IMR-90 (cell line): ENCODE measurements around the gene MRPL54. TPM values are rescaled to one million over a fixed set of nuclear protein-coding genes. Genes with fewer than 3 reads are reported as not detected.

Experiments
- ATAC-seq: fragments of 200-7000 bp; cut with Tn5 transposase; 2 replicates; pipeline ENCODE4 v1.9.1; 2020; ENCODE audit warnings: low read depth, mild to moderate bottlenecking, moderate library complexity
- BruUV-seq: library from RNA; stranded (reverse); fragments of 400-500 nt; replicated peaks from 2 replicates; lab custom pipeline; 2021; lab: Mats Ljungman, UMichigan
- CTCF ChIA-PET: fragments of 300-600 bp; formaldehyde crosslinking; extraction: SDS; loops from one replicate; lab custom pipeline; 2021; ENCODE audit warnings: antibody characterized with exemption; lab: Yijun Ruan, JAX
- POLR2A ChIA-PET: fragments of 300-600 bp; sonication (Branson Sonifier 250); formaldehyde crosslinking; loops from one replicate; lab custom pipeline; 2022; ENCODE audit warnings: antibody characterized with exemption; ENCODE audit not compliant: unreplicated experiment; lab: Charles Lee
- DNase-seq: peaks from one replicate; pipeline ENCODE4 v3.0.0; 2013
- H2AFZ ChIP-seq: replicated peaks from 2 replicates; pipeline ENCODE3; 2013; ENCODE audit warnings: low read length, mild to moderate bottlenecking; ENCODE audit not compliant: poor library complexity
- H2AK5ac ChIP-seq: 2 replicates; pipeline ENCODE4 v1.6.1; 2013; ENCODE audit warnings: low read depth, low read length, inconsistent platforms
- H2AK9ac ChIP-seq: replicated peaks from 2 replicates; pipeline ENCODE3; 2013; ENCODE audit warnings: mild to moderate bottlenecking, low read depth, low read length, moderate library complexity; ENCODE audit not compliant: poor library complexity
- H2BK120ac ChIP-seq: 2 replicates; pipeline ENCODE4 v1.6.1; 2013; ENCODE audit warnings: low read depth, low read length, inconsistent platforms
- H2BK15ac ChIP-seq: 3 replicates; pipeline ENCODE4 v1.6.1; 2013; ENCODE audit warnings: low read depth, low read length, inconsistent platforms
- H2BK20ac ChIP-seq: 2 replicates; pipeline ENCODE4 v1.6.1; 2013; ENCODE audit warnings: low read depth, mild to moderate bottlenecking, inconsistent platforms, low read length, moderate library complexity
- H2BK5ac ChIP-seq: 2 replicates; pipeline ENCODE4 v1.6.1; 2013; ENCODE audit warnings: mild to moderate bottlenecking, low read depth, low read length, inconsistent platforms; ENCODE audit not compliant: poor library complexity, severe bottlenecking
- H3K14ac ChIP-seq: replicated peaks from 2 replicates; pipeline ENCODE4 v1.6.1; 2013; ENCODE audit warnings: low read depth, low read length, inconsistent platforms
- H3K18ac ChIP-seq: 2 replicates; pipeline ENCODE4 v1.6.1; 2013; ENCODE audit warnings: low read depth, low read length, control low read depth
- H3K23ac ChIP-seq: 2 replicates; pipeline ENCODE4 v1.6.1; 2013; ENCODE audit warnings: low read depth, low read length, inconsistent platforms
- H3K27ac ChIP-seq: 2 replicates; pipeline ENCODE4 v1.5.1; 2013; ENCODE audit warnings: mild to moderate bottlenecking, control low read depth, low read length; ENCODE audit not compliant: insufficient read depth
- H3K27me3 ChIP-seq: 2 replicates; pipeline ENCODE4 v1.6.1; 2013; ENCODE audit warnings: low read length; ENCODE audit not compliant: control insufficient read depth, insufficient read depth
- H3K36me3 ChIP-seq: 2 replicates; pipeline ENCODE4 v1.6.1; 2013; ENCODE audit warnings: low read length, mixed read lengths; ENCODE audit not compliant: control insufficient read depth, insufficient read depth
- H3K4ac ChIP-seq: 2 replicates; pipeline ENCODE4 v1.6.1; 2013; ENCODE audit warnings: low read depth, low read length, inconsistent platforms
- H3K4me1 ChIP-seq: 2 replicates; pipeline ENCODE4 v1.6.1; 2013; ENCODE audit warnings: low read length, mixed read lengths; ENCODE audit not compliant: control insufficient read depth, insufficient read depth
- H3K4me2 ChIP-seq: 2 replicates; pipeline ENCODE4 v1.6.1; 2013; ENCODE audit warnings: low read depth, mild to moderate bottlenecking, control low read depth, low read length, moderate library complexity
- H3K4me3 ChIP-seq: 2 replicates; pipeline ENCODE4 v1.5.1; 2013; ENCODE audit warnings: low read depth, mild to moderate bottlenecking, control low read depth, low read length, moderate library complexity; ENCODE audit not compliant: insufficient read depth
- H3K56ac ChIP-seq: 2 replicates; pipeline ENCODE4 v1.6.1; 2013; ENCODE audit warnings: low read length, inconsistent platforms; ENCODE audit not compliant: insufficient read depth; ENCODE audit errors: extremely low read depth
- H3K79me1 ChIP-seq, 2 experiments: 2 replicates each; pipeline ENCODE4 v1.6.1; 2013; ENCODE audit warnings: low read length in 2 of 2, inconsistent platforms in 1 of 2, low read depth in 1 of 2
- H3K9ac ChIP-seq: 2 replicates; pipeline ENCODE4 v1.6.1; 2013; ENCODE audit warnings: low read depth, low read length, control low read depth
- H3K9me1 ChIP-seq: 2 replicates; pipeline ENCODE4 v1.6.1; 2013; ENCODE audit warnings: low read length, inconsistent platforms; ENCODE audit not compliant: insufficient read depth
- H3K9me3 ChIP-seq: 2 replicates; pipeline ENCODE4 v1.6.1; 2013; ENCODE audit warnings: low read length; ENCODE audit not compliant: control insufficient read depth, insufficient read depth
- H4K20me1 ChIP-seq: 2 replicates; pipeline ENCODE4 v1.6.1; 2013; ENCODE audit warnings: low read length, inconsistent platforms; ENCODE audit not compliant: insufficient read depth
- H4K5ac ChIP-seq: 2 replicates; pipeline ENCODE4 v1.6.1; 2013; ENCODE audit warnings: mild to moderate bottlenecking, low read depth, low read length, control low read depth
- H4K8ac ChIP-seq, 2 experiments: 2 replicates each; pipeline ENCODE4 v1.6.1; 2013; ENCODE audit warnings: low read depth in 2 of 2, low read length in 2 of 2, control low read depth in 1 of 2, inconsistent platforms in 1 of 2
- H4K91ac ChIP-seq: 2 replicates; pipeline ENCODE4 v1.6.1; 2013; ENCODE audit warnings: low read depth, low read length, inconsistent platforms; ENCODE audit not compliant: insufficient read depth
- BHLHE40 ChIP-seq: fragments of 150-350 bp; IDR thresholded peaks from 2 replicates; pipeline ENCODE4 v1.6.1; 2016; ENCODE audit warnings: mild to moderate bottlenecking, low read depth, low read length
- CEBPB ChIP-seq: IDR thresholded peaks from 2 replicates; pipeline ENCODE4 v1.6.1; 2012; ENCODE audit warnings: low read depth, low read length, improper control_type of control experiment
- CTCF ChIP-seq: conservative IDR thresholded peaks from 2 replicates; pipeline ENCODE4 v1.5.1; 2012; ENCODE audit warnings: mild to moderate bottlenecking, low read depth, low read length, improper control_type of control experiment
- ELK1 ChIP-seq: fragments of 150-350 bp; IDR thresholded peaks from 2 replicates; pipeline ENCODE4 v1.6.1; 2016; ENCODE audit warnings: low read depth, mild to moderate bottlenecking, low read length, moderate library complexity, borderline replicate concordance
- FOS ChIP-seq: fragments of 150-350 bp; IDR thresholded peaks from 2 replicates; pipeline ENCODE4 v1.6.1; 2016; ENCODE audit warnings: low read depth, low read length
- MAFK ChIP-seq: IDR thresholded peaks from 2 replicates; pipeline ENCODE4 v1.6.1; 2012; ENCODE audit warnings: low read depth, low read length, improper control_type of control experiment
- MAZ ChIP-seq: IDR thresholded peaks from 2 replicates; pipeline ENCODE4 v1.6.1; 2012; ENCODE audit warnings: low read depth, mild to moderate bottlenecking, low read length, improper control_type of control experiment, moderate library complexity, borderline replicate concordance
- MXI1 ChIP-seq: IDR thresholded peaks from 2 replicates; pipeline ENCODE4 v1.6.1; 2012; ENCODE audit warnings: low read depth, mild to moderate bottlenecking, low read length, moderate library complexity, borderline replicate concordance
- NFE2L2 ChIP-seq: fragments of 150-350 bp; IDR thresholded peaks from 2 replicates; pipeline ENCODE4 v1.6.1; 2016; ENCODE audit warnings: low read depth, mild to moderate bottlenecking, low read length
- POLR2A ChIP-seq: IDR thresholded peaks from 2 replicates; pipeline ENCODE4 v1.6.1; 2012; ENCODE audit warnings: mild to moderate bottlenecking, low read depth, low read length
- RAD21 ChIP-seq: IDR thresholded peaks from 2 replicates; pipeline ENCODE4 v1.6.1; 2012; ENCODE audit warnings: low read length, improper control_type of control experiment
- RCOR1 ChIP-seq: IDR thresholded peaks from 2 replicates; pipeline ENCODE4 v1.6.1; 2012; ENCODE audit warnings: mild to moderate bottlenecking, low read length, improper control_type of control experiment; ENCODE audit not compliant: insufficient replicate concordance
- RFX5 ChIP-seq: IDR thresholded peaks from 2 replicates; pipeline ENCODE4 v1.8.0; 2012; ENCODE audit warnings: low read depth, mild to moderate bottlenecking, low read length, moderate library complexity
- SMC3 ChIP-seq: fragments of 150-350 bp; IDR thresholded peaks from 2 replicates; pipeline ENCODE4 v1.6.1; 2016; ENCODE audit warnings: low read depth, mild to moderate bottlenecking, antibody characterized with exemption, low read length, moderate library complexity
- WGBS, 2 experiments: methylation state at CpG; one replicate each; pipeline versions ENCODE4 v1.1.5 to v1.1.7; 2013; ENCODE audit warnings: missing lambda C conversion rate in 2 of 2; ENCODE audit not compliant: insufficient read length in 1 of 2; ENCODE audit errors: extremely low coverage in 2 of 2; 5-methylcytosine and 5-hydroxymethylcytosine counted together
- dilution Hi-C: fragments of 300-500 bp; cut with HindIII; formaldehyde crosslinking; loops from one replicate; pipeline ENCODE4 v1.14.3; 2018; ENCODE audit warnings: low sequenced_read_pairs; ENCODE audit not compliant: unreplicated experiment
- in situ Hi-C: fragments of 300-500 bp; cut with MboI; formaldehyde crosslinking; loops from 3 replicates; pipeline ENCODE4 v1.14.3; 2019; ENCODE audit warnings: low sequenced_read_pairs, inconsistent platforms, mixed read lengths
- intact Hi-C: fragments of 100-400 bp; cut with micrococcal nuclease; formaldehyde crosslinking; loops from 2 replicates; pipeline ENCODE4 v1.10.0; 2022
- polyA plus RNA-seq, 3 experiments: library from polyadenylated mRNA; depleted of rRNA; stranded (reverse); fragments of >200 nt; gene quantifications; 2 replicates each; pipeline ENCODE4 v1.2.3, GENCODE V29; 2012; ENCODE audit warnings: low replicate concordance in 1 of 3
- total RNA-seq: library from RNA; depleted of rRNA; stranded (reverse); fragments of >200 nt; gene quantifications from 2 replicates; pipeline ENCODE4 v1.2.3, GENCODE V29; 2012
- TF ChIP-seq, protein P1 (sequence below): fragments of 150-350 bp; IDR thresholded peaks from 2 replicates; pipeline ENCODE4 v1.6.1; 2017; ENCODE audit warnings: mild to moderate bottlenecking, antibody characterized with exemption, low read length, low read depth

Gene MRPL54
- total and polyA plus RNA-seq, 2 of the 4 experiments (the other 2 are of a cell fraction), result 55.9 to 75.7 TPM

GRCh38 chr19:3748965-3749364, 13.5 kb upstream of the MRPL54 start:
- H4K20me1 ChIP-seq, result no peaks in the 10 kb centered on the region
- H3K56ac ChIP-seq, result no peak overlapping the region
- no peak for DNase-seq
- no peak overlapping the region for H3K4me2 ChIP-seq
- H3K4me3 ChIP-seq, result no peak overlapping the region
- dilution Hi-C loops, result no loop called here
- no CpG with 5 or more reads among the region's 8 CpGs for WGBS, 2 experiments
- H3K9me1 ChIP-seq, result no peaks in the 10 kb centered on the region
- H3K23ac ChIP-seq, result no peak overlapping the region
- H3K9ac ChIP-seq, result no peak overlapping the region
- no peak overlapping the region for H4K91ac ChIP-seq
- no peak overlapping the region for H2BK5ac ChIP-seq
- ChIA-PET CTCF (no interaction called here), POLR2A (no interaction called here)
- in situ Hi-C loops, result no loop called here
- no peaks in the 10 kb centered on the region for H3K79me1 ChIP-seq
- peaks cover 20% of the 10 kb centered on the region; the same call in 1 of the 2 replicates for H3K36me3 ChIP-seq
- no peak overlapping the region for H2BK120ac ChIP-seq
- H3K27ac ChIP-seq, result no peak overlapping the region
- H4K5ac ChIP-seq, result no peak overlapping the region
- no peak overlapping the region for H2BK20ac ChIP-seq
- TF ChIP-seq, protein P1, sequence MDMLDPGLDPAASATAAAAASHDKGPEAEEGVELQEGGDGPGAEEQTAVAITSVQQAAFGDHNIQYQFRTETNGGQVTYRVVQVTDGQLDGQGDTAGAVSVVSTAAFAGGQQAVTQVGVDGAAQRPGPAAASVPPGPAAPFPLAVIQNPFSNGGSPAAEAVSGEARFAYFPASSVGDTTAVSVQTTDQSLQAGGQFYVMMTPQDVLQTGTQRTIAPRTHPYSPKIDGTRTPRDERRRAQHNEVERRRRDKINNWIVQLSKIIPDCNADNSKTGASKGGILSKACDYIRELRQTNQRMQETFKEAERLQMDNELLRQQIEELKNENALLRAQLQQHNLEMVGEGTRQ, result no peak
- TF ChIP-seq RFX5 (no peak), MAFK (no peak), MXI1 (no peak), FOS (no peak), NFE2L2 (no peak), MAZ (no peak), POLR2A (no peak), RCOR1 (no peak), CEBPB (no peak), RAD21 (no peak), SMC3 (no peak), CTCF (no peak), BHLHE40 (no peak), ELK1 (no peak)
- no peak overlapping the region for H3K18ac ChIP-seq
- no peaks in the 10 kb centered on the region for H3K9me3 ChIP-seq
- H2AK5ac ChIP-seq, result no peak overlapping the region
- intact Hi-C loops, result no loop called here
- no peak overlapping the region for H2AK9ac ChIP-seq
- no peaks in the 10 kb centered on the region for H3K4me1 ChIP-seq
- H2BK15ac ChIP-seq, result no peak overlapping the region
- no peak overlapping the region for H2AFZ ChIP-seq
- ATAC-seq, result no peak
- no peak overlapping the region for H3K14ac ChIP-seq
- no peak overlapping the region for H4K8ac ChIP-seq
- peaks cover 4% of the 10 kb centered on the region; the same call in 1 of the 2 replicates for H3K27me3 ChIP-seq
- no peak overlapping the region for H3K4ac ChIP-seq
- no TSS peak for BruUV-seq
